Liver (tissue), 9 donors: ENCODE results near the gene ANP32A. TPM values are rescaled to one million over a fixed set of nuclear protein-coding genes. Genes with fewer than 3 reads are reported as not detected.
A peak's percentile ranks its signal among the peaks of the same experiment; 100 is the strongest.

ENCODE experiments used
- DNase-seq: peaks from one replicate; pipeline ENCODE4 v3.0.0-alpha.2; 2017; ENCODE audit warnings: low spot score
- H3K27ac ChIP-seq, 2 donors: one replicate each; pipeline ENCODE4 v1.7.0; 2013; ENCODE audit warnings: inconsistent platforms in 2 of 2, low read length in 2 of 2, control low read depth in 1 of 2, low read depth in 1 of 2, mild to moderate bottlenecking in 1 of 2
- H3K27me3 ChIP-seq, 4 donors: one replicate each; pipeline versions ENCODE4 v1.6.1 to v1.7.0; 2013; ENCODE audit warnings: low read length in 3 of 4, inconsistent platforms in 1 of 4, mild to moderate bottlenecking in 1 of 4, moderate library complexity in 1 of 4; ENCODE audit not compliant: control insufficient read depth in 4 of 4, insufficient read depth in 4 of 4
- H3K36me3 ChIP-seq, 4 donors: one replicate each; pipeline versions ENCODE4 v1.6.1 to v1.7.0; 2013; ENCODE audit warnings: low read length in 3 of 4, mild to moderate bottlenecking in 3 of 4, low read depth in 1 of 4, moderate library complexity in 1 of 4; ENCODE audit not compliant: control insufficient read depth in 4 of 4, insufficient read depth in 3 of 4
- H3K4me1 ChIP-seq, 4 donors: one replicate each; pipeline versions ENCODE4 v1.6.1 to v1.7.0; 2013; ENCODE audit warnings: low read length in 3 of 4, mild to moderate bottlenecking in 3 of 4, moderate library complexity in 1 of 4; ENCODE audit not compliant: control insufficient read depth in 4 of 4, insufficient read depth in 4 of 4
- H3K4me3 ChIP-seq, 3 donors: one replicate each; pipeline versions ENCODE4 v1.6.1 to v1.7.0; 2013; ENCODE audit warnings: low read length in 3 of 3, control low read depth in 1 of 3, low read depth in 1 of 3, mild to moderate bottlenecking in 1 of 3
- H3K9ac ChIP-seq, 2 donors: one replicate each; pipeline ENCODE4 v1.7.0; 2013; ENCODE audit warnings: low read length in 2 of 2, mild to moderate bottlenecking in 2 of 2, moderate library complexity in 2 of 2, control low read depth in 1 of 2, low read depth in 1 of 2
- H3K9me3 ChIP-seq, 4 donors: one replicate each; pipeline versions ENCODE4 v1.6.1 to v1.7.0; 2013; ENCODE audit warnings: low read length in 3 of 4; ENCODE audit not compliant: control insufficient read depth in 4 of 4
- EGR1 ChIP-seq, 2 donors: IDR thresholded peaks; 2 replicates each; pipeline ENCODE4 v1.6.1; 2016 to 2018; ENCODE audit warnings: antibody characterized with exemption in 2 of 2, low read depth in 2 of 2
- FOXA1 ChIP-seq: IDR thresholded peaks from 2 replicates; pipeline ENCODE4 v1.6.1; 2016; ENCODE audit warnings: antibody characterized with exemption
- FOXA2 ChIP-seq: IDR thresholded peaks from 2 replicates; pipeline ENCODE4 v1.6.1; 2016; ENCODE audit warnings: antibody characterized with exemption
- GABPA ChIP-seq, 2 donors: IDR thresholded peaks in 1 of 2; conservative IDR thresholded peaks in 1 of 2; 2 replicates each; pipeline ENCODE4 v1.6.1; 2016; ENCODE audit warnings: antibody characterized with exemption in 2 of 2, mild to moderate bottlenecking in 1 of 2, moderate library complexity in 1 of 2
- HNF4A ChIP-seq, 2 donors: conservative IDR thresholded peaks; 2 replicates each; pipeline ENCODE4 v1.6.1; 2016; ENCODE audit warnings: antibody characterized with exemption in 2 of 2, mild to moderate bottlenecking in 2 of 2
- HNF4G ChIP-seq: IDR thresholded peaks from 2 replicates; pipeline ENCODE4 v1.6.1; 2016; ENCODE audit warnings: antibody characterized with exemption
- JUND ChIP-seq, 2 donors: IDR thresholded peaks; 2 replicates each; pipeline ENCODE4 v1.6.1; 2016; ENCODE audit warnings: antibody characterized with exemption in 2 of 2
- NR2F2 ChIP-seq: IDR thresholded peaks from 2 replicates; pipeline ENCODE4 v1.6.1; 2016; ENCODE audit warnings: antibody characterized with exemption
- RAD21 ChIP-seq, 2 donors: IDR thresholded peaks; 2 replicates each; pipeline ENCODE4 v1.6.1; 2016; ENCODE audit warnings: antibody characterized with exemption in 2 of 2, mild to moderate bottlenecking in 2 of 2
- REST ChIP-seq: IDR thresholded peaks from 2 replicates; pipeline ENCODE4 v1.6.1; 2016; ENCODE audit warnings: antibody characterized with exemption, mild to moderate bottlenecking
- RXRA ChIP-seq, 2 donors: IDR thresholded peaks; 2 replicates each; pipeline ENCODE4 v1.6.1; 2017 to 2018; ENCODE audit warnings: antibody characterized with exemption in 2 of 2, mild to moderate bottlenecking in 1 of 2
- SP1 ChIP-seq: IDR thresholded peaks from 2 replicates; pipeline ENCODE4 v1.6.1; 2018; ENCODE audit warnings: antibody characterized with exemption, mild to moderate bottlenecking
- TAF1 ChIP-seq: conservative IDR thresholded peaks from 2 replicates; pipeline ENCODE4 v1.6.1; 2016; ENCODE audit warnings: antibody characterized with exemption, mild to moderate bottlenecking
- YY1 ChIP-seq: IDR thresholded peaks from 2 replicates; pipeline ENCODE4 v1.6.1; 2016; ENCODE audit warnings: antibody characterized with exemption, mild to moderate bottlenecking
- ZBTB33 ChIP-seq: IDR thresholded peaks from 2 replicates; pipeline ENCODE4 v1.6.1; 2016; ENCODE audit warnings: antibody characterized with exemption
- WGBS: extraction: QIAGEN DNeasy Blood & Tissue Kit; methylation state at CpG from one replicate; pipeline ENCODE4 v1.1.7; 2013; 5-methylcytosine and 5-hydroxymethylcytosine counted together
- polyA plus RNA-seq, 2 donors: library from polyadenylated mRNA; stranded (reverse) in 1 of 2; unstranded in 1 of 2; fragments of 200-250 nt in 1 of 2; fragments of >200 nt in 1 of 2; fragmentation: Nextera tagmentation in 1 of 2; extraction: Ambion mirVana in 1 of 2; gene quantifications; one replicate each; pipeline versions ENCODE4 v1.2.1 to v1.2.3, GENCODE V29; 2013 to 2015
- total RNA-seq, 2 donors: library from RNA; depleted of rRNA; stranded (reverse); fragments of >200 nt; gene quantifications; one replicate each; pipeline ENCODE4 v1.2.3, GENCODE V29; 2014
- TF ChIP-seq, protein P1 (sequence below): fragments of 150-350 bp; IDR thresholded peaks from 2 replicates; pipeline ENCODE4 v1.5.1; 2017; ENCODE audit warnings: improper control_type of control experiment, low read depth, low read length; ENCODE audit not compliant: missing input control
- TF ChIP-seq, protein P2 (sequence below): IDR thresholded peaks from 2 replicates; pipeline ENCODE4 v1.6.1; 2016; ENCODE audit warnings: antibody characterized with exemption
- donor health status: healthy.
- donor health status: healthy.
- donor health status: healthy.
- donor health status: healthy.
- donor health status: healthy.

The ANP32A gene
- total and polyA plus RNA-seq, 4 donors = 30.5 to 60.4 (median 39.4) TPM

DNA sequence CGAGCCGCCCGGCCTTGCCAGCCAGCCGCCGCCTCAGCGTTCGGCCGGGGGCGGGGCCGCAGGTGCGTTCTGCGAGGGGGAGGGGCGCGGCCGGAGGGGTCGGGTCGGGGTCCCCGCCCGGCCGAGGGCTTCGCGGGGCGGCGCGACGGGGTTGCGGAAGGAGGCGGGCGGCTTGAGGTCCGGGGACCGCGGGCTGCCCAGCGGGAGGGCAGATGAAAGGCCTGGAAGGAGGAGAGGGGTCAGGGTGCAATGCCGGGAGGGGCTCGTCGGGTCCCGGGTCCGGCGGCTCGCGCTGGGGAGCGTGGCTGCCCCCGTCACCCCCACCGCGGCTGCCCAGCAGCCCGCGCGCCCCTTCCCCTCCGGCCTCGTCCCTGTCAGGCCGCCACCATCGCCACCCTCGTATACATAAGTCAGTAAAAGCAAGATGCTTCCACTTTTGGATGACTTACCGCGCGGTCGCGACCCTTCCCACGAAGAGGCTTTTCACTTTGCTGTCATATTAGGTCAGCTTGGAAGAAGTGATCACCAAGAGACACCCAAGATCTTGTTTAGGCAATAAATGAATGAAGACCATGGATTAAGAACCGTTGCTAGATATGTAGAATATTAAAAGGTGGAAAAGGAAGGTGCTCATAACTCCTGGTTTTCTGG, 620 bp upstream of the ANP32A start:
- H3K4me1 ChIP-seq = peaks cover 0 to 17% (median 10%) of the 10 kb centered on the region in 4 donors
- no peak for DNase-seq
- H3K27me3 ChIP-seq = no peaks in the 10 kb centered on the region
- H3K9ac ChIP-seq = peak overlapping the region; percentile 64 to 71
- WGBS = under 1% methylated on average over 60 of the region's 60 CpGs
- TF ChIP-seq JUND (IDR thresholded peaks at IDR 0.05) (no peak), FOXA2 (no peak), EGR1 (IDR thresholded peaks at IDR 0.05; ENCODE audit: low read depth in 2 of 2) (no peak), ZBTB33 (no peak), TAF1 (no peak), NR2F2 (no peak), REST (no peak), RXRA (IDR thresholded peaks at IDR 0.05) (no peak), SP1 (no peak), RAD21 (IDR thresholded peaks at IDR 0.05) (no peak), FOXA1 (no peak), YY1 (no peak), HNF4G (no peak), GABPA (IDR thresholded peaks at IDR 0.05 in 1 of 2, conservative IDR thresholded peaks at IDR 0.05 in 1 of 2) (no peak), HNF4A (conservative IDR thresholded peaks at IDR 0.05) (no peak)
- TF ChIP-seq, protein P1, sequence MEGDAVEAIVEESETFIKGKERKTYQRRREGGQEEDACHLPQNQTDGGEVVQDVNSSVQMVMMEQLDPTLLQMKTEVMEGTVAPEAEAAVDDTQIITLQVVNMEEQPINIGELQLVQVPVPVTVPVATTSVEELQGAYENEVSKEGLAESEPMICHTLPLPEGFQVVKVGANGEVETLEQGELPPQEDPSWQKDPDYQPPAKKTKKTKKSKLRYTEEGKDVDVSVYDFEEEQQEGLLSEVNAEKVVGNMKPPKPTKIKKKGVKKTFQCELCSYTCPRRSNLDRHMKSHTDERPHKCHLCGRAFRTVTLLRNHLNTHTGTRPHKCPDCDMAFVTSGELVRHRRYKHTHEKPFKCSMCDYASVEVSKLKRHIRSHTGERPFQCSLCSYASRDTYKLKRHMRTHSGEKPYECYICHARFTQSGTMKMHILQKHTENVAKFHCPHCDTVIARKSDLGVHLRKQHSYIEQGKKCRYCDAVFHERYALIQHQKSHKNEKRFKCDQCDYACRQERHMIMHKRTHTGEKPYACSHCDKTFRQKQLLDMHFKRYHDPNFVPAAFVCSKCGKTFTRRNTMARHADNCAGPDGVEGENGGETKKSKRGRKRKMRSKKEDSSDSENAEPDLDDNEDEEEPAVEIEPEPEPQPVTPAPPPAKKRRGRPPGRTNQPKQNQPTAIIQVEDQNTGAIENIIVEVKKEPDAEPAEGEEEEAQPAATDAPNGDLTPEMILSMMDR = no peak
- TF ChIP-seq, protein P2, sequence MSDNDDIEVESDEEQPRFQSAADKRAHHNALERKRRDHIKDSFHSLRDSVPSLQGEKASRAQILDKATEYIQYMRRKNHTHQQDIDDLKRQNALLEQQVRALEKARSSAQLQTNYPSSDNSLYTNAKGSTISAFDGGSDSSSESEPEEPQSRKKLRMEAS = no peak
- no peaks in the 10 kb centered on the region for H3K9me3 ChIP-seq
- peak overlapping the region; percentile 79 to 94 (median 87) for H3K4me3 ChIP-seq
- H3K27ac ChIP-seq = peak overlapping the region; percentile 98 to 99
- no peaks in the 10 kb centered on the region for H3K36me3 ChIP-seq
